MCF 10A (cell line): Measurements from ENCODE around the gene CDK16. TPM values are rescaled to one million over a fixed set of nuclear protein-coding genes. Genes with fewer than 3 reads are reported as not detected.

Experiments
- BruUV-seq: library from RNA; stranded (reverse); fragments of 400-500 nt; replicated peaks from 2 replicates; lab custom pipeline; 2021; lab: Mats Ljungman, UMichigan
- CTCF ChIA-PET: fragments of 300-600 bp; sonication (Branson Sonifier 250); formaldehyde crosslinking; extraction: SDS; loops from one replicate; lab custom pipeline; 2021; ENCODE audit warnings: antibody characterized with exemption, inconsistent platforms; lab: Yijun Ruan, JAX
- POLR2A ChIA-PET: fragments of 300-600, 350-650 bp; sonication (Branson Sonifier 250); formaldehyde crosslinking; extraction: SDS; loops from one replicate; lab custom pipeline; 2020; ENCODE audit warnings: antibody characterized with exemption, inconsistent platforms; lab: Yijun Ruan, JAX
- DNase-seq: peaks from one replicate; pipeline ENCODE4 v3.0.0-alpha.2; 2018; ENCODE audit not compliant: unreplicated experiment
- H3K27ac Mint-ChIP-seq: one replicate; pipeline ENCODE4 v1.8.0; 2022; ENCODE audit warnings: mild to moderate bottlenecking, low read depth, mixed read lengths; ENCODE audit not compliant: unreplicated experiment
- H3K27me3 Mint-ChIP-seq: one replicate; pipeline ENCODE4 v1.8.0; 2022; ENCODE audit warnings: mixed read lengths; ENCODE audit not compliant: insufficient read depth, unreplicated experiment
- H3K36me3 Mint-ChIP-seq: one replicate; pipeline ENCODE4 v1.8.0; 2022; ENCODE audit warnings: mild to moderate bottlenecking, moderate library complexity, mixed read lengths; ENCODE audit not compliant: insufficient read depth, unreplicated experiment
- H3K4me1 Mint-ChIP-seq: one replicate; pipeline ENCODE4 v1.8.0; 2022; ENCODE audit warnings: mixed read lengths; ENCODE audit not compliant: insufficient read depth, unreplicated experiment
- H3K4me3 Mint-ChIP-seq: one replicate; pipeline ENCODE4 v1.8.0; 2022; ENCODE audit warnings: mild to moderate bottlenecking, moderate library complexity, mixed read lengths; ENCODE audit not compliant: unreplicated experiment
- H3K9me3 Mint-ChIP-seq: one replicate; pipeline ENCODE4 v1.8.0; 2022; ENCODE audit warnings: mixed read lengths; ENCODE audit not compliant: unreplicated experiment
- CTCF ChIP-seq: fragments of 200-600 bp; IDR thresholded peaks from one replicate; pipeline ENCODE4 v1.8.0; 2022; ENCODE audit warnings: antibody characterized with exemption, mild to moderate bottlenecking; ENCODE audit not compliant: unreplicated experiment
- intact Hi-C: fragments of 100-400 bp; cut with micrococcal nuclease; formaldehyde crosslinking; loops from 2 replicates; pipeline ENCODE4 v1.14.1; 2022
- total RNA-seq: library from RNA; stranded (reverse); gene quantifications from 2 replicates; pipeline ENCODE4 v1.2.3, GENCODE V29; 2022

CDK16 gene
- total RNA-seq, 1 experiment from 2014 or later, result 138 TPM

GRCh38 chrX:47222751-47223350 lies 4.4 kb downstream of the CDK16 start:
- H3K27ac Mint-ChIP-seq, result no peak overlapping the region
- no peaks in the 10 kb centered on the region for H3K9me3 Mint-ChIP-seq
- POLR2A ChIA-PET, result no interaction called here
- CTCF ChIA-PET, result interaction anchor here (0.6 kb wide), 2 partner anchors 88 to 92 kb away, joined by 3 read pairs; no protein-coding TSS in a partner anchor
- no peaks in the 10 kb centered on the region for H3K27me3 Mint-ChIP-seq
- TF ChIP-seq CTCF, result no peak
- BruUV-seq, result no TSS peak
- H3K4me1 Mint-ChIP-seq, result peaks cover 22% of the 10 kb centered on the region
- DNase-seq, result no peak
- intact Hi-C loops, result no loop called here
- H3K36me3 Mint-ChIP-seq, result peaks cover 50% of the 10 kb centered on the region
- no peak overlapping the region for H3K4me3 Mint-ChIP-seq

GRCh38 chrX:47223476-47224250 lies 5.2 kb downstream of the CDK16 start:
- no peak for DNase-seq
- no peaks in the 10 kb centered on the region for H3K27me3 Mint-ChIP-seq
- TF ChIP-seq CTCF, result no peak
- no peak overlapping the region for H3K4me3 Mint-ChIP-seq
- H3K4me1 Mint-ChIP-seq, result peaks cover 22% of the 10 kb centered on the region
- BruUV-seq, result no TSS peak
- CTCF ChIA-PET, result interaction anchor here (0.6 to 1.0 kb wide), 2 partner anchors 35 to 87 kb away, joined by 3 read pairs; no protein-coding TSS in a partner anchor
- POLR2A ChIA-PET, result interaction anchor here (0.6 kb wide), 1 partner anchor 653 kb away, joined by 3 read pairs; no protein-coding TSS in a partner anchor
- no peak overlapping the region for H3K27ac Mint-ChIP-seq
- H3K9me3 Mint-ChIP-seq, result no peaks in the 10 kb centered on the region
- H3K36me3 Mint-ChIP-seq, result peaks cover 56% of the 10 kb centered on the region
- intact Hi-C loops, result no loop called here

- H3K36me3 Mint-ChIP-seq, result peaks cover 53% of the 10 kb centered on the region
Observed at GRCh38 chrX:47224266-47224895, 5.9 kb downstream of the CDK16 start.

More at GRCh38 chrX:47224266-47224895, 5.9 kb downstream of the CDK16 start:
- no peak for TF ChIP-seq CTCF
- intact Hi-C loops, result no loop called here
- H3K27me3 Mint-ChIP-seq, result no peaks in the 10 kb centered on the region
- no peak overlapping the region for H3K4me3 Mint-ChIP-seq
- no peaks in the 10 kb centered on the region for H3K9me3 Mint-ChIP-seq
- CTCF ChIA-PET, result interaction anchor here (1.0 kb wide), 1 partner anchor 34 kb away, joined by 3 read pairs; no protein-coding TSS in a partner anchor
- no TSS peak for BruUV-seq
- no peak for DNase-seq
- H3K27ac Mint-ChIP-seq, result no peak overlapping the region
- POLR2A ChIA-PET, result interaction anchor here (0.6 kb wide), 1 partner anchor 652 kb away, joined by 3 read pairs; no protein-coding TSS in a partner anchor
- peaks cover 17% of the 10 kb centered on the region for H3K4me1 Mint-ChIP-seq
